Upper lobe of left lung (tissue), 6 donors: ENCODE data around the gene MYH16. TPM values are rescaled to one million over a fixed set of nuclear protein-coding genes. Genes with fewer than 3 reads are reported as not detected.
"Not testable (repeated sequence)": the region's sequence is repeated elsewhere in the genome, so short reads cannot be mapped to it uniquely, and the experiment has no call there.

Experiments
- ATAC-seq, 2 donors: fragments of 200-7000 bp; cut with Tn5 transposase; one replicate each; pipeline ENCODE4 v1.9.1; 2022; ENCODE audit warnings: mild to moderate bottlenecking in 2 of 2, moderate library complexity in 2 of 2; ENCODE audit not compliant: low FRiP score in 2 of 2
- DNase-seq, 2 donors: peaks; one replicate each; pipeline ENCODE4 v3.0.0-alpha.2; 2019 to 2020
- H3K27ac ChIP-seq, 4 donors: fragments of 200-600 bp; sonication (generic); one replicate each; pipeline ENCODE4 v1.5.1; 2016 to 2019
- H3K27me3 ChIP-seq, 4 donors: fragments of 200-600 bp; sonication (generic); one replicate each; pipeline ENCODE4 v1.5.1; 2017 to 2019
- H3K36me3 ChIP-seq, 4 donors: fragments of 200-600 bp; sonication (generic); one replicate each; pipeline ENCODE4 v1.5.1; 2016 to 2019
- H3K4me1 ChIP-seq, 4 donors: fragments of 200-600 bp; sonication (generic); one replicate each; pipeline ENCODE4 v1.5.1; 2018 to 2019
- H3K4me3 ChIP-seq, 4 donors: fragments of 200-600 bp; sonication (generic); one replicate each; pipeline ENCODE4 v1.5.1; 2017 to 2019; ENCODE audit warnings: mild to moderate bottlenecking in 2 of 4, moderate library complexity in 1 of 4
- H3K9me3 ChIP-seq, 4 donors: fragments of 200-600 bp; sonication (generic); one replicate each; pipeline ENCODE4 v1.5.1; 2018 to 2019
- EP300 ChIP-seq, 4 donors: sonication (generic); formaldehyde crosslinking; IDR thresholded peaks; one replicate each; pipeline ENCODE4 v1.5.1; 2017; ENCODE audit warnings: antibody characterized with exemption in 4 of 4, control low read depth in 2 of 4
- POLR2A ChIP-seq, 4 donors: fragments of 450-650 bp; IDR thresholded peaks; one replicate each; pipeline ENCODE4 v1.5.1; 2016 to 2017; ENCODE audit warnings: antibody characterized with exemption in 4 of 4, mild to moderate bottlenecking in 2 of 4
- POLR2AphosphoS5 ChIP-seq, 2 donors: sonication (generic); formaldehyde crosslinking; IDR thresholded peaks; one replicate each; pipeline ENCODE4 v1.5.1; 2017; ENCODE audit warnings: antibody characterized with exemption in 2 of 2
- WGBS, 2 donors: methylation state at CpG; one replicate each; pipeline ENCODE4 v1.1.5; 2017 to 2018; 5-methylcytosine and 5-hydroxymethylcytosine counted together
- total RNA-seq, 6 donors: library from RNA; depleted of rRNA in 4 of 6; stranded (reverse); fragments of >200 nt in 4 of 6; gene quantifications; one replicate each; pipeline versions ENCODE4 v1.1.0 to v1.2.1, GENCODE V29; 2016 to 2021
- TF ChIP-seq, protein P1 (sequence below), 6 experiments: fragments of 450-650 bp in 4 of 6; fragments of 200-600 bp in 2 of 6; sonication (generic) in 2 of 6; IDR thresholded peaks; one replicate each; pipeline ENCODE4 v1.5.1; 2016 to 2019; ENCODE audit warnings: antibody characterized with exemption in 6 of 6
- donor health status: DM: no; HTN: no; CAD: no; lungs with moderate emphysema.
- donor health status: DM: no; HTN: yes; CAD: no; lungs with severe emphysema.

The MYH16 gene
- total RNA-seq, 6 donors from 2014 or later, result 0.17 TPM; not detected in 5

DNA sequence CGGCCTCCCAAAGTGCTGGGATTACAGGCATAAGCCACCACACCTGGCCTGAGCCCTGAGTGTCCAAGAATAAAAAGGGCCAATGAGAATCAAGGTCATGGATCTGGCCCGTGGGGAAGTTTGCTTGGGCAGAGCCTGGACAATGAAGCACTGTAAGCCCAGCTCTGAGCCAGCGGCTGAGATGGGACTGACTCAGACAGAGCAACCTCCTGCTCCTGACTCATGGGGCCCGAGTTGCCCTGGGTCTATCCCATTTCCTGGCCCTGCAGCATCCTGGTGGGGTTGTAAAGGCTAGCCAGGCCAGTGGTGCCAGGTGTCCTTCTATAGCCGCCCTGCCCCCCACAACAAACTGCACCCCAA is 5.2 kb upstream of the MYH16 start:
- DNase-seq (no peak), ATAC-seq (no peak)
- Histone ChIP-seq H3K9me3 (no peaks in the 10 kb centered on the region), H3K27me3 (no peaks in the 10 kb centered on the region), H3K4me1 (peaks cover 0 to 4% (median 0%) of the 10 kb centered on the region in 4 donors), H3K27ac (no peak overlapping the region), H3K4me3 (no peak overlapping the region), H3K36me3 (no peaks in the 10 kb centered on the region)
- WGBS, 2 donors, result 78 to 86% methylated on average over 3 of the region's 5 CpGs
- TF ChIP-seq POLR2AphosphoS5 (IDR thresholded peaks at IDR 0.05) (no peak), EP300 (IDR thresholded peaks at IDR 0.05) (no peak)
- TF ChIP-seq, protein P1, sequence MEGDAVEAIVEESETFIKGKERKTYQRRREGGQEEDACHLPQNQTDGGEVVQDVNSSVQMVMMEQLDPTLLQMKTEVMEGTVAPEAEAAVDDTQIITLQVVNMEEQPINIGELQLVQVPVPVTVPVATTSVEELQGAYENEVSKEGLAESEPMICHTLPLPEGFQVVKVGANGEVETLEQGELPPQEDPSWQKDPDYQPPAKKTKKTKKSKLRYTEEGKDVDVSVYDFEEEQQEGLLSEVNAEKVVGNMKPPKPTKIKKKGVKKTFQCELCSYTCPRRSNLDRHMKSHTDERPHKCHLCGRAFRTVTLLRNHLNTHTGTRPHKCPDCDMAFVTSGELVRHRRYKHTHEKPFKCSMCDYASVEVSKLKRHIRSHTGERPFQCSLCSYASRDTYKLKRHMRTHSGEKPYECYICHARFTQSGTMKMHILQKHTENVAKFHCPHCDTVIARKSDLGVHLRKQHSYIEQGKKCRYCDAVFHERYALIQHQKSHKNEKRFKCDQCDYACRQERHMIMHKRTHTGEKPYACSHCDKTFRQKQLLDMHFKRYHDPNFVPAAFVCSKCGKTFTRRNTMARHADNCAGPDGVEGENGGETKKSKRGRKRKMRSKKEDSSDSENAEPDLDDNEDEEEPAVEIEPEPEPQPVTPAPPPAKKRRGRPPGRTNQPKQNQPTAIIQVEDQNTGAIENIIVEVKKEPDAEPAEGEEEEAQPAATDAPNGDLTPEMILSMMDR (IDR thresholded peaks at IDR 0.05), result no peak

DNA sequence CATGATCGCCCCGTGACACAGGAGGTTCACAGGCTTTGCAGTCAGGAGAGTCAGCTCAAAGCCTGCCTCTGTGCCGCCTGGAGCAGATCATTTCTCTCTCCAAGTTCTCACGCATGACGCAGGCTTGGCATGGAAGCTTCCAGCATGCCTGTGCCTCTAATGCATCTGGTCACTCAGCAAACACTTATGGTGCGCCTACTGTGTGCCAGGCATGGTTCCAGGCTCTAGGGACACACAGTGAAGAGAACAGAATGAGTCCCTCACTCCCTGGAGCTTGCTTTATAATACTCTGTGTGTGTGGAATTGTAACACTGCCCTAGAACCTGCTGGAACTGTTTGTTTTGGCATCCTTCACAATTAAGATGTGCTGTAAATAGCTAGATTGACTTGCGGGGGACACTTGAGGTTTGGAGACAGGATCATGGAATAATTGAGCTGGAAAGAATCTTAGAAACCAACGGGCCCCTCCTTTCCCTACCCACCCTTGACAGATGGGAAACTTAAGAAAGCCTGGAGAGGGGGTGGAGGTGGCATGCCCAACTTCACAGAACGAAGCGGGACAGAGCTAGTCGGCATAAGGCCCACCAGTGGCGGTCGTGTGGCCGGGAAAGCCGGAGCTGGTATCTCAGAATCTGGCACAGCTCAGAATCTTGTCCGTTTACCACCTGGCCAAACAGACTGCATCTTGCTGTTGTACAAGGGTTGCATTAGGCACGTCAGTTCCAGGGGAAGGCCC is 4.6 kb upstream of the MYH16 start:
- TF ChIP-seq POLR2A (IDR thresholded peaks at IDR 0.05), result no peak
- TF ChIP-seq EP300 (IDR thresholded peaks at IDR 0.05), result no peak
- no peak for TF ChIP-seq POLR2AphosphoS5 (IDR thresholded peaks at IDR 0.05)
- TF ChIP-seq, protein P1 (IDR thresholded peaks at IDR 0.05), result no peak
- Histone ChIP-seq H3K27ac (no peak overlapping the region), H3K27me3 (no peaks in the 10 kb centered on the region), H3K9me3 (no peaks in the 10 kb centered on the region), H3K36me3 (no peaks in the 10 kb centered on the region), H3K4me3 (no peak overlapping the region), H3K4me1 (peaks cover 0 to 4% (median 0%) of the 10 kb centered on the region in 4 donors)
- 71 to 81% methylated on average over 13 to 17 of the region's 17 CpGs for WGBS, 2 donors
- ATAC-seq (no peak), DNase-seq (no peak)

DNA sequence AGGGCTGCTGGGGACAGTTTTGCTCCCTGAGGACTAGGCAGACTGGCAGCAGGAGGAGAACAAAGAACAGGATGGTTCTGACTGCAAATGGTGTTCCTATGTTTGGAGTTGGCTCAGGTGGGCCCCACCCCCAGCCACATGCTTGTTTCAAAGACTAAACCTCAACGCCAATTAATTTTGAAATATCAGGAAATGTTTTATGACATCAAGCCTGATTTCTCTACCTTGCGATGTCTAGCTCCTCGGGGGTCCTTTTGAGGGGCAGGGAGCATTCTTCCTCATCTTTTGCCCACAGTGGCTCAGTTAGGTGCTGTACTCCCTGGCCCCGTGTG is 4.1 kb upstream of the MYH16 start:
- WGBS, 2 donors, result 91 to 95% methylated on average over 4 of the region's 4 CpGs
- TF ChIP-seq EP300 (IDR thresholded peaks at IDR 0.05), result no peak
- TF ChIP-seq, protein P1 (IDR thresholded peaks at IDR 0.05), result no peak
- no peak for TF ChIP-seq POLR2A (IDR thresholded peaks at IDR 0.05)
- no peak for TF ChIP-seq POLR2AphosphoS5 (IDR thresholded peaks at IDR 0.05)
- H3K27ac ChIP-seq, result no peak overlapping the region

DNA sequence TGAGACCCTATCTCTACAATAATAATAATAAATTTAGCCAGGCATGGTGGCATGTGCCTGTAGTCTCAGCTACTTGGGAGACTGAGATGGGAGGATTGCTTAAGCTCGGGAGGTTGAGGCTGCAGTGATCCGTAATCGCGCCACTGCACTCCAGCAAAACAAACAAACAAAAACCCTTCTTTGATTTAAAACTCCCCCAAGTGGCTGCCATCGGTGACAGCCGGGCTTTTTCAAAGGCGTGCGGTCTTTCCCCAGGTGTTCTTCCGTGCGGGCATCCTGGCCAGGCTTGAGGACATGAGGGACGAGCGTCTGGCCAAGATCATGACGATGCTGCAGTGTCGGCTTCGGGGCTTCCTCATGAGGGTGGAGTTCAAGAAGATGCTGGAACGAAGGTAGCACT is 1.9 kb upstream of the MYH16 start:
- TF ChIP-seq POLR2AphosphoS5 (IDR thresholded peaks at IDR 0.05), result no peak
- TF ChIP-seq, protein P1 (IDR thresholded peaks at IDR 0.05), result no peak
- no peak for TF ChIP-seq EP300 (IDR thresholded peaks at IDR 0.05)
- no peak for TF ChIP-seq POLR2A (IDR thresholded peaks at IDR 0.05)
- 56 to 66% methylated on average over 7 to 16 of the region's 16 CpGs for WGBS, 2 donors
- DNase-seq (no peak), ATAC-seq (no peak)
- H3K36me3 ChIP-seq, result no peaks in the 10 kb centered on the region
- H3K4me3 ChIP-seq, result no peak overlapping the region
- no peaks in the 10 kb centered on the region for H3K9me3 ChIP-seq
- no peak overlapping the region for H3K27ac ChIP-seq
- no peaks in the 10 kb centered on the region for H3K27me3 ChIP-seq
- H3K4me1 ChIP-seq, result peaks cover 0 to 4% (median 0%) of the 10 kb centered on the region in 4 donors

More for the DNA sequence above, 4.1 kb upstream of the MYH16 start:
- H3K36me3 ChIP-seq, result no peaks in the 10 kb centered on the region
- H3K27me3 ChIP-seq, result no peaks in the 10 kb centered on the region
- no peak overlapping the region for H3K4me3 ChIP-seq
- peaks cover 0 to 4% (median 0%) of the 10 kb centered on the region in 4 donors for H3K4me1 ChIP-seq
- ATAC-seq (no peak), DNase-seq (no peak)
- no peaks in the 10 kb centered on the region for H3K9me3 ChIP-seq

GRCh38 chr7:99273561-99273960 is 922 bp downstream of the MYH16 start:
- not testable (repeated sequence) for ATAC-seq

GRCh38 chr7:99274908-99275307 is 2.3 kb downstream of the MYH16 start:
- 96 to 98% methylated on average over 7 of the region's 7 CpGs for WGBS, 2 donors
- not testable (repeated sequence) for H3K4me1 ChIP-seq

More at GRCh38 chr7:99273561-99273960, 922 bp downstream of the MYH16 start:
- H3K4me3 ChIP-seq, H3K27me3 ChIP-seq, H3K36me3 ChIP-seq, H3K27ac ChIP-seq, H3K4me1 ChIP-seq, H3K9me3 ChIP-seq, DNase-seq: not testable (repeated sequence)
- 96 to 100% methylated on average over 1 of the region's 1 CpG for WGBS, 2 donors

More at GRCh38 chr7:99274908-99275307, 2.3 kb downstream of the MYH16 start:
- not testable (repeated sequence) for H3K9me3 ChIP-seq, H3K27me3 ChIP-seq, H3K4me3 ChIP-seq, DNase-seq, H3K36me3 ChIP-seq, H3K27ac ChIP-seq, ATAC-seq
